ENCODE data around the gene COMMD1. TPM values are rescaled to one million over a fixed set of nuclear protein-coding genes. Genes with fewer than 3 reads are reported as not detected.
"Not testable (repeated sequence)": the region's sequence is repeated elsewhere in the genome, so short reads cannot be mapped to it uniquely, and the experiment has no call there.

The COMMD1 gene
- polyA plus RNA-seq (ENCODE audit: insufficient read length in 4 of 4), result 10 to 100 TPM; 53.9 to 84.7 (median 75.7) TPM

DNA sequence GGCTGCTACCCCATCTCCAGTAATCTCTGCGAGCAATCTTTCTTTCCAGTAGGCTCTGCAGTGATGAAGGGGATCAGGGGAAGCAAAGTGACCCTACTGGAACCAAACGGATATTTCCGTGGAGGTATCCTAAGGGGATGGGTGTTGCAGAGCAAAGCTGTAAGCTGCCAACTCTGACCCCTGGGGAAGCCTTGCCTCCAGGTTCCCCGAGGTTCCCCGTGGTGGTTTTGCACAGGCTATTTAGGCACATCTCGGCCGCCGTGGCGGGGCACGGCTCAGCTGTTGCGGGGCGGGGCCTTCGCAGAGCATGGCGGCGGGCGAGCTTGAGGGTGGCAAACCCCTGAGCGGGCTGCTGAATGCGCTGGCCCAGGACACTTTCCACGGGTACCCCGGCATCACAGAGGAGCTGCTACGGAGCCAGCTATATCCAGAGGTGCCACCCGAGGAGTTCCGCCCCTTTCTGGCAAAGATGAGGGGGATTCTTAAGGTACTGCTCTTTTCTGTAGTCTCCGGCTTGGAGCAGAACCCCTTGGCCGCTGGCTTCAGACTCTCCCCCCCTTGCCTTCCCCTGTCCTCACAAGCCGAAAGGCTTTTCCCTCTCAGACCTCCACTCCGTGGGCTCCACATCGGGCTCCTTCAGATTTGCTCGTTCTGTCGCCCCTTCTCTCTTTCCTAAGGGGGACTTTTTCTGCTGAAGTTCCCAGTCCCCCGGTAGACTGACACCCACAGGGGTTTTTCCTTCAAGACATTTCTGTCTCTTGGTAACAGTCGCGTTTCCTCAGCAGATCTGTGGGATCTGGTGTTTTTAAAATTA, at the start of gene COMMD1:
TSS of gene COMMD1 (plus strand) at position 303 of the 814 bp plus-strand sequence. CDS start at position 308, 5 bp downstream.
- peak; percentile 34 to 67 (median 59) for DNase-seq (ENCODE audit: low read depth in 4 of 4, low spot score in 2 of 4)

GRCh38 chr2:61857224-61857623, 48.2 kb upstream of the COMMD1 start:
- no peak for DNase-seq (ENCODE audit: low read depth in 4 of 4, low spot score in 2 of 4)

DNA sequence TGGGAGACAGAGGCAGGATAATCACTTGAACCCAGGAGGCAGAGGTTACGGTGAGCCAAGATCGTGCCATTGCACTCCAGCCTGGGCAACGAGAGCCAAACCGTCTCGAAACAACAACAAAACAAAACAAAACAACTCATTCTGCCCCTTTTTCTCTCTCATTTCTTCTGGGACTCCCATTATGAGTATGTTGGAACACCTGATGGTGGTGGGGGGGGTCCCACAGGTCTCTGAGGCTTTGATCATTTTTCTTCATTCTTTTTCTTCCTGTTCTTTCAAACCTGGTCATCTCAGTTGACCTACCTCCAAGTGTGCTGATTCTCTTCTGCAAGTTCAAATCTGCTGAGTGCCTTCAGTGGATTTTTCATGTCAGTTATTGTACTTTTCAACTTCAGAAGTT, 43.4 kb upstream of the COMMD1 start:
- no peak for DNase-seq (ENCODE audit: low read depth in 4 of 4, low spot score in 2 of 4)

DNA sequence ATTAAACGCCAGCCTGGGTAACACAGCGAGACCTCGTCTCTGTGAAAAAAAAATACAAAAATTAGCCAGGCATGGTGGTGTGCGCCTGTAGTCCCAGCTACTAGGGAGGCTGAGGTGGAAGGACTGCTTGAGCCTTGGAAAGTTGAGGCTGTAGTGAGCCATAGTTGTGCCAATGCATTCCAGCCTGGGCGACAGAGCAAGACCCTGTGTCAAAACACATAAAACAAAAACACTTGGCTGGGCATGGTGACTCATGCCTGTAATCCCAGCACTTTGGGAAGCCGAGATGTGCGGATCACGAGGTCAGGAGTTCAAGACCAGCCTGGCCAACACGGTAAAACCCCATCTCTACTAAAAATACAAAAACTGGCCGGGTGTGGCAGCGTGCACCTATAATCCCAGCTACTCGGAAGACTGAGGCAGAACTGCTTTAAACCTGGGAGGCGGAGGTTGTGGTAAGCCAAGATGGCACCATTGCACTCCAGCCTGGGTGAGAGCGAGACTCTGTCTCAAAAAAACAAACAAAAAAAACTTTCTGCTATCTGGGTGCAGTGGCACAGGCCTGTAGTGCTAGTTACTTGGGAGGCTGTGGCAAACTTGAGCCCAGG, 38.9 kb upstream of the COMMD1 start:
- DNase-seq (ENCODE audit: low read depth in 4 of 4, low spot score in 2 of 4), result not testable (repeated sequence)

GRCh38 chr2:61876400-61876799, 29.1 kb upstream of the COMMD1 start:
- DNase-seq (ENCODE audit: low read depth in 4 of 4, low spot score in 2 of 4), result no peak

- DNase-seq (ENCODE audit: low read depth in 4 of 4, low spot score in 2 of 4), result no peak
Observed at GRCh38 chr2:61877571-61878245, 27.8 kb upstream of the COMMD1 start.

DNA sequence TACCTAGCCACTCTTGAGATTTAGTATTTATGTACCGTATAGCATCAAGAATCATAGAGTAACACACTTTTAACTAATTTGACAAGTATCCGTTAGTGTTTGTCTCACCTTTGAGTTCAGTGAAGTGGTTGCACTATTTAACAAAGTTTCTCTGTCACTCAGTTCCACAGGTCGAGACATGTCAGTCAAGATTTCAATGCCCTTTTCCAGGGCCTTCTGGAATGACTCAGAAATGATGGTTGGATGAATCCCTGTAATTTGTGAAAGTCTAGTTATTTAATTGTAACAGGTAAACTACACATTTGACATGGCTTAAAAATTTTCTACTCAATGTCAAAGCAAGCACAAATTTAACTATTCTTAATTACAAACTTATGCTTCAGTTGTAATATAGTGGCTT, 26.7 kb upstream of the COMMD1 start:
- no peak for DNase-seq (ENCODE audit: low read depth in 4 of 4, low spot score in 2 of 4)

- DNase-seq (ENCODE audit: low read depth in 4 of 4, low spot score in 2 of 4), result not testable (repeated sequence)
Observed at GRCh38 chr2:61879351-61879750, 26.1 kb upstream of the COMMD1 start.

- no peak for DNase-seq (ENCODE audit: low read depth in 4 of 4, low spot score in 2 of 4)
Observed at GRCh38 chr2:61882850-61883249, 22.6 kb upstream of the COMMD1 start.

DNA sequence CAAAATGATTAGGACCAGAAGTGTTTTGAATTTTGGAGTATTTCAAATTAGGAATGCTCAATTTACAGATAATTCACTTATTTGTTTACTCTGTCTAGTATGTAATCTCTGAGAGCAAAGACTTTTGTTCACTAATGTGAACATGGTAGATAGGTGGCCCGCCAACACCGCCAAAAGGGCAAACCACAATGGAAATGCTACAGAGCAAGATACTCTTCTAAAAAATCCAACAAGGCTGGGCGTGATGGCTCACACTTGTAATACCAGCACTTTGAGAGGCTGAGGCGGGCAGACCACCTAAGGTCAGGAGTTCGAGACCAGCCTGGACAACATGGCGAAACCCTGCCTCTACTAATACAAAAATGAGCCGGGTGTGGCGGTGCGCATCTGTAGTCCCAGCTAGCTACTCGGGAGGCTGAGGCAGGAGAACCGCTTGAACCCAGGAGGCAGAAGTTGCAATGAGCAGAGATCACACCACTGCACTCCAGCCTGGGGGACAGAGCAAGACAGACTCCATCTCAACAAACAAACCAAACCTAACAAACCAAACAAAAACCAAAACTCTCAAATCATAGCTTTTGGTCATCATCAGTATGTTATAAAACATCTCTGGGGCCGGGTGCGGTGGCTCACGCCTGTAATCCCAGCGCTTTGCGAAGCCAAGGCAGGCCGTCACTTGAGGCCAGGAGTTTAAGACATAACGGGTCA, 19.4 kb upstream of the COMMD1 start:
- no peak for DNase-seq (ENCODE audit: low read depth in 4 of 4, low spot score in 2 of 4)

- DNase-seq (ENCODE audit: low read depth in 4 of 4, low spot score in 2 of 4), result peak in 1 of 4 donors; percentile 32
Observed at GRCh38 chr2:61887717-61888266, 17.7 kb upstream of the COMMD1 start.

DNA sequence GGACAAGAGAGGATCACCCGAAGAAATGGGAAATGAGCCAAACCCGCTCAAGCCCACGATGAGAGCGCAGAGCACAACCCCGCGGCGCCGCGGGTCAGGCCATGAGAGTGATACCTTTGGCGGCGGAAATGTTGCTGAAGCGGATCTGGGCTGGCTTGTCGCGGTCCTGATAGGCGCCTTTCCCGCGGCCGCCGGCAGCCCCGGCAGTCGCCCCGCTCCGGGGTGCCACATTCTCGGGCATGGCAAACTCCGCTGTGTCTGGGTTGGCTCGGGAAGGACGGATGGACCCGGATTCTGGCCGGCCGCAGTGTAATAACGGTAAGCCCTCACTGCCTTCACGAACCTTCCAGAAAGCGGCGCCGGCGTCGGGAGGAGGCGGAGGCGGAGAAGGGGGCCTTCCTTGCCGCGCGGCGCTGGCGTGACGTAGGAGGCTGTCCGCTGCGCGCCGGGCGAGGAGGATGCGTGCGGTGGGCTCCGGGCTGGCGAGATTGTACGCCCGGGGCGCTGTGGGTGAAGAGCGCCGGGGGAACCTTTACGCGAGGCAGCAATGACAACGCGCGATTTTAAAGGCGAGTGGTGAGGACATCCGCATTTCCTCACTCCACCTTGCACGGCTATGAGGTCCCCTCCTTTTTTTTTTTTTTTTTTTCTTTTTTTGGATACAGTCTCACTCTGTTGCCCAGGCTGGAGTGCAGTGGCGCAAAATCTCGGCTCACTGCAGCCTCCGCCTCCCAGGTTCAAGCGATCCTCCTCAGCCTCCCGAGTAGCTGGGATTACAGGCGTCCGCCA, 17.0 kb upstream of the COMMD1 start, which contains the start of gene CCT4:
TSS of gene CCT4 (minus strand) at position 390 of the 789 bp plus-strand sequence. CDS start at position 241, 149 bp downstream.
- peak; percentile 78 to 90 (median 86) for DNase-seq (ENCODE audit: low read depth in 4 of 4, low spot score in 2 of 4)

- DNase-seq (ENCODE audit: low read depth in 4 of 4, low spot score in 2 of 4), result no peak
Observed at GRCh38 chr2:61898810-61899209, 6.7 kb upstream of the COMMD1 start.

DNA sequence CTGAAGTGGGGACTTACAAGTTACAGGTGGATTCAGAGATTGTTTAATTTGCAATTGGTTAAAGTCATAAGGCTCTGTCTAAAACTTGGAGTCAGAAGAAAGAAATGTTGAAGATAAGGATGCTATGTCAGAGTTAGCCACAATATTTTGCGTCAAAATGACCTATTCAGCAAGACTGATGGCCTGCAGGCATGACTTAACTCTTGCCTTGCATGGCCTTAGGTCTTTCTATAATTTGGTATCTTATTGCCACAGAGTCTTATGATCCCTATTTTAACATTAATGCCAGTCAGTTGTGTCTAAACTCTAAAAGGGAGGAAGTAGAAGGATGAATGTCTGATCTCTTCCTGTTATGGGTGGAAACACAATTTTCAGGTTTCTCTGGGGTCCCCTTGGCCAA, 5.2 kb upstream of the COMMD1 start:
- no peak for DNase-seq (ENCODE audit: low read depth in 4 of 4, low spot score in 2 of 4)

DNA sequence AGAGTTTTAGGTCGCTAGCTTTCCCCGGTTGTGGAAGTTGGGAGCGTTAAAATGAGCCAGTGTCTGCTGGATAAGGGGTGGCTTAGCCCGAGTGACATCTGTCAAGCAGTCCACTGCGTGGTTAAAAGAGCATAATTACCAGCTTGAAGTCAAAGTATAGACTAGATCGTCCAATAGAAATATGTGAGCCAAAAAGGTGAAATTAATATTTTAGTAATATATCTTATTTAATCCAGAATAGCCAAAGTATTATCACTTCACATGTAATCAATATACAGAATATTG, 654 bp downstream of the COMMD1 start:
- no peak for DNase-seq (ENCODE audit: low read depth in 4 of 4, low spot score in 2 of 4)

GRCh38 chr2:61909116-61909515, 3.6 kb downstream of the COMMD1 start:
- no peak for DNase-seq (ENCODE audit: low read depth in 4 of 4, low spot score in 2 of 4)

GRCh38 chr2:61910603-61911002, 5.1 kb downstream of the COMMD1 start:
- DNase-seq (ENCODE audit: low read depth in 4 of 4, low spot score in 2 of 4), result no peak

DNA sequence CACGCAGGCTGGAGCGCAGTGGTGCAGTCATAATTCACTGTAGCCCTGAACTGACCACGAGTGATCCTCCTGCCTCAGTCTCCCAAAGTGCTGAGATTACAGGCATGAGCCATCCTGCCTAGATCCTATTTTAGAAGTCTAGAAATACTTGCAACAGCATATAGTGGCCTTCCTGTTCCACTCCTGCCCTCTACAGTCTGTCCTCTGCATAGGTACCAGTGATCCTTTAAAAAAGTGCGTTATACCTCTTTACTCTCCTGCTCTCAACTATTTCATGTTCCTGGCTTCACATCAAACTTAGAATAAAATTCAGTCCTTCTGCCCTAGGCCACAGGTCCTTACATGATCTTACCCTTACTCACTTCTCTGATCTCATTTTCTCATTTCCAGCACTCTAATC, 6.0 kb downstream of the COMMD1 start:
- no peak for DNase-seq (ENCODE audit: low read depth in 4 of 4, low spot score in 2 of 4)

- DNase-seq (ENCODE audit: low read depth in 4 of 4, low spot score in 2 of 4), result not testable (repeated sequence)
Observed at GRCh38 chr2:61914794-61915193, 9.3 kb downstream of the COMMD1 start.

DNA sequence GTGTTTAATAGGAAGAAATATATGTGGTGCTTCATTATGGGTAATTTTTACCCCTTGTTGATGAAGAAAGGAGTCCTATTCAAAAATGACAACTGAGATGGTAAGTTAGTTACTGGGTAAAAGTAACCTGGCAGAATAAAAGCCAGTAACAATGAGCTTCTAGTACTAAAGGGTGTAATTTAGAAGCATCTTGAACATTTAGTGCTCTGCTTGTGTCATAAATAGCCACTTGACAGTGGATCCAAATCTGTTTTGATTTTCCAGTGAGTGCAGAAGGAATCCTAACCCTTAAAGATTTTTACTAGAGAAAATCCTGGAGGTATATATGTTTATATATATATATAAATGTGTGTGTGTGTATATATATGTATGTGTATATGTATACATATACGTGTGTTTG, 15.1 kb downstream of the COMMD1 start:
- no peak for DNase-seq (ENCODE audit: low read depth in 4 of 4, low spot score in 2 of 4)
